Activated naive CD4-positive, alpha-beta T cell treated with Interleukin-2 at 50 U/mL for 16 hours (primary cell): ENCODE data around the gene PCDHGB4.
"Not testable (repeated sequence)": the region's sequence is repeated elsewhere in the genome, so short reads cannot be mapped to it uniquely, and the experiment has no call there.

Source experiments
- DNase-seq: peaks from one replicate; pipeline ENCODE4 v3.0.0-alpha.2; 2020

The PCDHGB4 gene

DNA sequence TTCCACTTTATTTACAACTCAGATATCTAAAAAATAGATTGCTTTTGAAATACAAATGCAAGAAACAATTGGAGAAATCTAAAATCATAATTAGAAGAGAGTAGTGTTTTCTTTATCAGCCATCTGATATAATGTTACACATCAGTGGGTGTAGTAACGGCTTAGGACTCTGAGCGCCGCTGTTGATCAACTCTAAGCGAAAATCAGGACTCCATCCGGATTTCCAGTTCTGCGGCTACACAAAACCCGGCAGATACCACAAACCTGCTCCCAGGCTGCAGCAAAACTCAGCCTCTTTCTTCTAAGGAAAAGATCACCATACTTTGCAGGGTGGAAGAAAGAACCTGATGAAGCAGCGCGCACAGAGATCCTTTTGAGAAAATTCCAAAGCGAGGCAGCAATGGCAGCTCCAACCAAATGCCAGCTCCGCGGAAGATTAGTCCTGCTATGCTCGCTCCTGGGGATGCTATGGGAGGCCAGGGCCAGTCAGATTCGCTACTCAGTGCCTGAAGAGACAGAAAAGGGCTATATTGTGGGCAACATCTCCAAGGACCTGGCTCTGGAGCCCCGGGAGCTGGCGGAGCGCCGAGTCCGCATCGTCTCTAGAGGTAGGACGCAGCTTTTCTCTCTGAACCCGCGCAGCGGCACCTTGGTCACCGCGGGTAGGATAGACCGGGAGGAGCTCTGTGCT, 15.2 kb downstream of the PCDHGB4 start, which contains the start of gene PCDHGA9:
PCDHGA9 (plus strand) TSS at position 226 of the 691 bp plus-strand sequence; CDS start at position 401, 175 bp downstream.
- no peak for DNase-seq

DNA sequence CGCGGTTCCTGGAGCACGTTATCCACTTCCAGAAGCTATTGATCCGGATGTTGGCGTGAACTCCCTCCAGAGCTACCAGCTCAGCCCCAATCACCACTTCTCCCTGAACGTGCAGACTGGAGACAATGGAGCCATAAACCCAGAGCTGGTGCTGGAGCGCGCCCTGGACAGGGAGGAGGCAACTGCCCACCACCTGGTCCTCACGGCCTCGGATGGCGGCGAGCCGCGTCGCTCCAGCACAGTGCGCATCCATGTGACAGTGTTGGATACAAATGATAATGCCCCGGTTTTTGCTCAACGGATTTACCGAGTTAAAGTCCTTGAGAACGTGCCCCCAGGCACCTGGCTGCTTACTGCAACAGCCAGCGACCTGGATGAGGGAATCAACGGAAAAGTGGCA, 15.9 kb downstream of the PCDHGB4 start:
- DNase-seq: no peak

- DNase-seq: peak; percentile 31
These were observed 20.4 kb downstream of the PCDHGB4 start, which contains the start of gene PCDHGB6 for GRCh38 chr5:141407790-141408505. TSS of gene PCDHGB6 (plus strand) at chr5:141408021. CDS start at chr5:141408203, 182 bp downstream.

DNA sequence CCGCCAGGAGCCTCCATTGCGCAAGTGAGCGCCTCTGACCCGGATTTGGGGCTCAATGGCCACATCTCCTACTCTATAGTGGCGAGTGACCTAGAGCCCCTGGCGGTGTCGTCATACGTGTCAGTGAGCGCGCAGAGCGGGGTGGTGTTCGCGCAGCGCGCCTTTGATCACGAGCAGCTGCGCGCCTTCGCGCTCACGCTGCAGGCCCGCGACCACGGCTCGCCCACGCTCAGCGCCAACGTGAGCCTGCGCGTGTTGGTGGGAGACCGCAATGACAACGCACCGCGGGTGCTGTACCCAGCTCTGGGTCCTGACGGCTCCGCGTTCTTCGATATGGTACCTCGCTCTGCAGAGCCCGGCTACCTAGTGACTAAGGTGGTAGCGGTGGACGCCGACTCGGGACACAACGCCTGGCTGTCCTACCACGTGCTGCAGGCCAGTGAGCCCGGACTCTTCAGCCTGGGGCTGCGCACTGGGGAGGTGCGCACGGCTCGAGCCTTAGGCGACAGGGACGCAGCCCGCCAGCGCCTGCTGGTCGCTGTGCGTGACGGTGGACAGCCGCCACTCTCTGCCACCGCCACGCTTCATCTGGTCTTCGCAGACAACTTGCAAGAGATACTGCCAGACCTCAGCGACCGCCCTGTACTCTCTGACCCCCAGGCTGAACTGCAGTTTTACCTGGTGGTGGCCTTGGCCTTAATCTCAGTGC, 22.3 kb downstream of the PCDHGB4 start:
- DNase-seq: no peak

DNA sequence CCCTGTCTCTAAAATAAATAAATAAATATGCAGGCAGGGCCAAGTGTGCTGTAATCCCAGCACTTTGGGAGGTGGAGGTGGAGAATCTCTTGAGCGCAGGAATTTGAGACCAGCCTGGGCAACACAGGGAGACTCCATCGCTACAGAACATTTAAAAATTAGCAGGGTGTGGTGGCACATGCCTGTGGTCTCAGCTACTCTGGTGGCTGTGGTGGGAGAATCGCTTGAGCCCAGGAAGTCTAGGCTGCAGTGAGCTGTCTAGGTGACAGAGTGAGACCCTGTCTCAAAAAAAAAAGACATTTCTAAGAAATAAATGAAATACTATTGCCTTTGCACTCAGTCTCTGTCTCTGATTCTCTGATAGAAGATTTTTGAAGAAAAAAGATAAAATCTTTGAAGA, 24.1 kb downstream of the PCDHGB4 start:
- DNase-seq: no peak

- DNase-seq: peak; percentile 61
These were observed 25.5 kb downstream of the PCDHGB4 start, which contains the start of gene PCDHGA10 for GRCh38 chr5:141412854-141413539. TSS of gene PCDHGA10 (plus strand) at chr5:141412987. CDS start at chr5:141413176, 189 bp downstream.

GRCh38 chr5:141413540-141414069, 26.1 kb downstream of the PCDHGB4 start:
- no peak for DNase-seq

- DNase-seq: not testable (repeated sequence)
These were observed 27.2 kb downstream of the PCDHGB4 start for GRCh38 chr5:141414548-141415274.

DNA sequence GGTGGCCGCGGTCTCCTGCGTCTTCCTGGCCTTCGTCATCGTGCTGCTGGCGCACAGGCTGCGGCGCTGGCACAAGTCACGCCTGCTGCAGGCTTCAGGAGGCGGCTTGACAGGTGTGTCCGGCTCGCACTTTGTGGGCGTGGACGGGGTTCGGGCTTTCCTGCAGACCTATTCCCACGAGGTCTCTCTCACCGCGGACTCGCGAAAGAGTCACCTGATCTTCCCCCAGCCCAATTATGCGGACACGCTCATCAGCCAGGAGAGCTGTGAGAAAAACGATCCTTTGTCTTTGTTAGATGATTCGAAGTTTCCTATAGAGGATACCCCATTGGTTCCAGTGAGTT, 27.7 kb downstream of the PCDHGB4 start:
- not testable (repeated sequence) for DNase-seq

DNA sequence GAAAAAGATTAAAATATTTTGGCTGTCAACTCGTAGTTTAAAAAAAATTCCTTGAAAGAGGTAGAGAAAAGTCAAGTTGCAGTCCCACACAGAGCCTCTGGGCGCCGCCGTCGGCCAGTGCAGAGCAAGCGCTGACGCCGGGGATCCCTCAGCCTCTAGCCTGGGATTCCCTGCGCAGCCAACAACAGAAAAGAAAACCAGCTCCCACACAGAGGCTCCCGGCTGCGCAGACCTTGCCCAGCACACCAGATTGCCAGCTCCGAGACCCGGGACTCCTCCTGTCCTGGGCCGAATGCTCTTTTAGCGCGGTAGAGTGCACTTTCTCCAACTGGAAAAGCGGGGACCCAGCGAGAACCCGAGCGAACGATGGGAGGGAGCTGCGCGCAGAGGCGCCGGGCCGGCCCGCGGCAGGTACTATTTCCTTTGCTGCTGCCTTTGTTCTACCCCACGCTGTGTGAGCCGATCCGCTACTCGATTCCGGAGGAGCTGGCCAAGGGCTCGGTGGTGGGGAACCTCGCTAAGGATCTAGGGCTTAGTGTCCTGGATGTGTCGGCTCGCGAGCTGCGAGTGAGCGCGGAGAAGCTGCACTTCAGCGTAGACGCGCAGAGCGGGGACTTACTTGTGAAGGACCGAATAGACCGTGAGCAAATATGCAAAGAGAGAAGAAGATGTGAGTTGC, 30.1 kb downstream of the PCDHGB4 start, which contains the start of gene PCDHGB7:
PCDHGB7 (plus strand) TSS at position 184 of the 679 bp plus-strand sequence; CDS start at position 367, 183 bp downstream.
- peak; percentile 46 for DNase-seq

DNA sequence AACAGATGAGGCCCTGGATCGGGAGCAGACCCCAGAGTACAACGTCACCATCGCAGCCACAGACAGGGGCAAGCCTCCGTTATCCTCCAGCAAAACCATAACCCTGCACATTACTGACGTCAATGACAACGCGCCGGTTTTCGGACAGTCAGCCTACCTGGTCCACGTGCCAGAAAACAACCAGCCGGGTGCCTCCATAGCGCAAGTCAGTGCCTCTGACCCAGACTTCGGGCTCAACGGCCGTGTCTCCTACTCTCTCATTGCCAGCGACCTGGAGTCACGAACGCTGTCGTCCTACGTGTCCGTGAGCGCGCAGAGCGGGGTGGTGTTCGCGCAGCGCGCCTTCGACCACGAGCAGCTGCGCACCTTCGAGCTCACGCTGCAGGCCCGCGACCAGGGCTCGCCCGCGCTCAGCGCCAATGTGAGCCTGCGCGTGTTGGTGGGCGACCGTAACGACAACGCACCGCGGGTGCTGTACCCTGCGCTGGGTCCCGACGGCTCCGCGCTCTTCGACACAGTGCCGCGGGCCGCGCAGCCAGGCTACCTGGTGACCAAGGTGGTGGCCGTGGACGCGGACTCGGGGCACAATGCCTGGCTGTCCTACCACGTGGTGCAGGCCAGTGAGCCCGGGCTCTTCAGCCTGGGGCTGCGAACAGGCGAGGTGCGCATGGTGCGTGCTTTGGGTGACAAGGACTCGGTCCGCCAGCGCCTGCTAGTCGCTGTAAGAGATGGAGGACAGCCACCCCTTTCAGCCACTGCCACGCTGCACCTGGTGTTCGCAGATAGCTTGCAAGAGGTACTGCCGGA, 31.8 kb downstream of the PCDHGB4 start:
- DNase-seq: no peak

- peak; percentile 37 for DNase-seq
These were observed 33.5 kb downstream of the PCDHGB4 start, which contains the start of gene PCDHGA11 for GRCh38 chr5:141420855-141421488. TSS of gene PCDHGA11 (plus strand) at chr5:141421051. CDS start at chr5:141421228, 177 bp downstream.

DNA sequence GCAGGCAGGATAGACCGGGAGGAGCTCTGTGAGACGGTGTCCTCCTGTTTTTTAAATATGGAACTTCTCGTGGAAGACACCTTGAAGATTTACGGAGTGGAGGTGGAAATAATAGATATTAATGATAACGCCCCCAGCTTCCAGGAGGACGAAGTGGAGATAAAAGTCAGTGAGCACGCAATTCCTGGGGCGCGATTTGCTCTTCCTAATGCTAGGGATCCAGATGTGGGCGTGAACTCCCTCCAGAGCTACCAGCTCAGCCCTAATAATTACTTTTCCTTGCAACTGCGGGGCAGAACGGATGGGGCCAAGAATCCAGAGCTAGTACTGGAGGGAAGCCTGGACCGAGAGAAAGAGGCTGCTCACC, 34.0 kb downstream of the PCDHGB4 start:
- DNase-seq: no peak

GRCh38 chr5:141422742-141423291, 35.3 kb downstream of the PCDHGB4 start:
- no peak for DNase-seq

GRCh38 chr5:141427783-141428426, 40.4 kb downstream of the PCDHGB4 start:
- no peak for DNase-seq

- no peak for DNase-seq
These were observed 43.0 kb downstream of the PCDHGB4 start, which contains the start of gene PCDHGA12 for GRCh38 chr5:141430332-141431113. TSS of gene PCDHGA12 (plus strand) at chr5:141430507. CDS start at chr5:141430760, 253 bp downstream.

GRCh38 chr5:141431286-141431685, 43.8 kb downstream of the PCDHGB4 start:
- no peak for DNase-seq

- DNase-seq: not testable (repeated sequence)
These were observed 44.8 kb downstream of the PCDHGB4 start for GRCh38 chr5:141432308-141432707.
